Upper lobe of right lung (tissue), 1 donor: Measurements from ENCODE around the gene TPRN. TPM values are rescaled to one million over a fixed set of nuclear protein-coding genes. Genes with fewer than 3 reads are reported as not detected.

Source experiments
- ATAC-seq: fragments of 200-7000 bp; cut with Tn5 transposase; one replicate; pipeline ENCODE4 v1.9.1; 2020; ENCODE audit warnings: mild to moderate bottlenecking, moderate library complexity
- DNase-seq: peaks from one replicate; pipeline ENCODE4 v3.0.0-alpha.2; 2020
- H3K27ac ChIP-seq: fragments of 200-600 bp; one replicate; pipeline ENCODE4 v1.8.0; 2022
- H3K27me3 ChIP-seq: fragments of 200-600 bp; one replicate; pipeline ENCODE4 v1.8.0; 2022; ENCODE audit warnings: mild to moderate bottlenecking
- H3K36me3 ChIP-seq: fragments of 200-600 bp; one replicate; pipeline ENCODE4 v1.8.0; 2022
- H3K4me1 ChIP-seq: fragments of 200-600 bp; one replicate; pipeline ENCODE4 v1.8.0; 2022
- H3K4me3 ChIP-seq: fragments of 200-600 bp; one replicate; pipeline ENCODE4 v1.8.0; 2022; ENCODE audit warnings: mild to moderate bottlenecking
- H3K9me3 ChIP-seq: fragments of 200-600 bp; one replicate; pipeline ENCODE4 v1.8.0; 2022
- CTCF ChIP-seq: fragments of 200-600 bp; IDR thresholded peaks from one replicate; pipeline ENCODE4 v1.8.0; 2022; ENCODE audit warnings: antibody characterized with exemption
- intact Hi-C: fragments of 100-400 bp; cut with DNase I; formaldehyde crosslinking; loops from one replicate; pipeline ENCODE4 v1.11.0; 2022
- total RNA-seq: library from RNA; stranded (reverse); fragmentation: NEBNext Ultra II Directional; extraction: Animal tissue kit (Norgen Biotek cat#: 25700); gene quantifications from one replicate; pipeline ENCODE4 v1.2.1, GENCODE V29; 2021
- donor health status: DM: no; HTN: yes; CAD: no; lungs with severe emphysema.

Gene TPRN
- total RNA-seq, 1 donor from 2014 or later, result 22.3 TPM

GRCh38 chr9:137190315-137190856, 10.2 kb downstream of the TPRN start:
- ATAC-seq (no peak), DNase-seq (no peak)
- Histone ChIP-seq H3K27me3 (no peaks in the 10 kb centered on the region), H3K9me3 (no peaks in the 10 kb centered on the region), H3K4me1 (peaks cover 40% of the 10 kb centered on the region), H3K4me3 (no peak overlapping the region), H3K36me3 (peaks cover 39% of the 10 kb centered on the region), H3K27ac (peak overlapping the region; percentile 95)
- intact Hi-C loops, result no loop called here
- no peak for TF ChIP-seq CTCF

- Histone ChIP-seq H3K4me3 (peak overlapping the region; percentile 99), H3K27ac (peak overlapping the region; percentile 95), H3K9me3 (no peaks in the 10 kb centered on the region), H3K36me3 (peaks cover 40% of the 10 kb centered on the region), H3K27me3 (no peaks in the 10 kb centered on the region), H3K4me1 (peaks cover 34% of the 10 kb centered on the region)
- intact Hi-C loops, result no loop called here
- TF ChIP-seq CTCF, result no peak
- ATAC-seq (no peak), DNase-seq (no peak)
Measured at GRCh38 chr9:137189297-137190295, 10.9 kb downstream of the TPRN start.

DNA sequence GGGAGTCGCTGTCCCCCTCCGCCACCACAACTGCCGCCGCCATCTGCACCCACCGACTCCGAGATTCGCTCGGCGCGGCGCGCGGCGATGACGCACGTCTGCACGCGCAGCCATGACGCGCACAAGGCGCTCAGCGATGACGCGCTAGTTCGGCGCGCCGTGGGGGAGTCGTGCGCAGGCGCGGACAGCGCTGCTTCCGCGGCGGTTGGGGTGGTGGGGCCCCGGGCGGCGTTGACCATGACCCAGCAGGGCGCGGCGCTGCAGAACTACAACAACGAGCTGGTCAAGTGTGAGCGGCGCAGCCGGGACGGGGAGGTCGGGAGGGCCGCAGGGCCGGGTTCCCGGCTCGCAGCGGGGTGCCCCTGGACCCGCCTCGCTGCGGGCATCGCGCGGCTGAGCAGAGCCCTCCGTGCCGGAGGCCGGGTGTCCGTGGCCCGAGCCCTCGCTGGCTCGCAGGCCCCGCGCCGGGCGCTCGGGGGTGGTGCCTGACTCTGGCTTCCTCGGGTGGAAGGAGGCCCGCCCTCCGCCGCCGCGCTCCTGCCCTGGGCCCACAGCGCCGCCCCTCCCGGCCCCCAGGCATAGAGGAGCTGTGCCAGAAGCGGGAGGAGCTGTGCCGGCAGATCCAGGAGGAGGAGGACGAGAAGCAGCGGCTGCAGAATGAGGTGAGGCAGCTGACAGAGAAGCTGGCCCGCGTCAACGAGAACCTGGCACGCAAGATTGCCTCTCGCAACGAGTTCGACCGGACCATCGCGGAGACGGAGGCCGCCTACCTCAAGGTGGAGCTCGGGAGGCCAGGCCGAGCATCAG, 11.8 kb downstream of the TPRN start, which contains the start of the genes ANAPC2 and SSNA1:
TSS of gene ANAPC2 (minus strand) at position 71 of the 807 bp plus-strand sequence. CDS start at position 43, 28 bp downstream.
TSS of gene SSNA1 (plus strand) at position 187 of the 807 bp plus-strand sequence. CDS start at position 238, 51 bp downstream.
- DNase-seq (peak; percentile 97), ATAC-seq (peak; percentile 90)
- peak; percentile 31 for TF ChIP-seq CTCF
- peak within 1 kb of the TSS; percentile 95 for H3K27ac ChIP-seq
- intact Hi-C loops, result no loop called here
- peaks cover 34% of the 10 kb centered on the region for H3K4me1 ChIP-seq
- H3K9me3 ChIP-seq, result no peaks in the 10 kb centered on the region
- peaks cover 44% of the 10 kb centered on the region for H3K36me3 ChIP-seq
- peak within 1 kb of the TSS; percentile 99 for H3K4me3 ChIP-seq
- H3K27me3 ChIP-seq, result no peaks in the 10 kb centered on the region

- ATAC-seq, result no peak
- H3K27me3 ChIP-seq, result no peaks in the 10 kb centered on the region
- H3K27ac ChIP-seq, result peak overlapping the region; percentile 95
- TF ChIP-seq CTCF, result no peak
- intact Hi-C loops, result no loop called here
- H3K9me3 ChIP-seq, result no peaks in the 10 kb centered on the region
- H3K4me3 ChIP-seq, result peak overlapping the region; percentile 99
- H3K4me1 ChIP-seq, result peaks cover 34% of the 10 kb centered on the region
- DNase-seq, result no peak
- H3K36me3 ChIP-seq, result peaks cover 50% of the 10 kb centered on the region
Measured at GRCh38 chr9:137188086-137188489, 12.5 kb downstream of the TPRN start.

- H3K36me3 ChIP-seq, result peaks cover 57% of the 10 kb centered on the region
- intact Hi-C loops, result no loop called here
- TF ChIP-seq CTCF, result no peak
- peak overlapping the region; percentile 99 for H3K4me3 ChIP-seq
- H3K9me3 ChIP-seq, result no peaks in the 10 kb centered on the region
- ATAC-seq (no peak), DNase-seq (no peak)
- peaks cover 34% of the 10 kb centered on the region for H3K4me1 ChIP-seq
- no peaks in the 10 kb centered on the region for H3K27me3 ChIP-seq
- H3K27ac ChIP-seq, result peak overlapping the region; percentile 95
Measured at GRCh38 chr9:137187386-137187785, 13.2 kb downstream of the TPRN start.
